SU-DHL-6 (cell line): ENCODE results near the gene LRP11.

ENCODE experiments used
- EZH2phosphoT487 ChIP-seq: fragments of 200-600 bp; sonication (generic), shearing (Covaris generic); conservative IDR thresholded peaks from 2 replicates; pipeline ENCODE4 v1.6.1; 2018; ENCODE audit warnings: mild to moderate bottlenecking, antibody characterized with exemption, low read length, moderate library complexity, mixed read lengths
- TF ChIP-seq, protein P1 (sequence below): fragments of 200-600 bp; sonication (generic); IDR thresholded peaks from one replicate; pipeline ENCODE4 v1.5.1; 2017; ENCODE audit warnings: antibody characterized with exemption, mild to moderate bottlenecking, low read length, moderate library complexity; ENCODE audit not compliant: insufficient read depth, poor library complexity, severe bottlenecking

DNA sequence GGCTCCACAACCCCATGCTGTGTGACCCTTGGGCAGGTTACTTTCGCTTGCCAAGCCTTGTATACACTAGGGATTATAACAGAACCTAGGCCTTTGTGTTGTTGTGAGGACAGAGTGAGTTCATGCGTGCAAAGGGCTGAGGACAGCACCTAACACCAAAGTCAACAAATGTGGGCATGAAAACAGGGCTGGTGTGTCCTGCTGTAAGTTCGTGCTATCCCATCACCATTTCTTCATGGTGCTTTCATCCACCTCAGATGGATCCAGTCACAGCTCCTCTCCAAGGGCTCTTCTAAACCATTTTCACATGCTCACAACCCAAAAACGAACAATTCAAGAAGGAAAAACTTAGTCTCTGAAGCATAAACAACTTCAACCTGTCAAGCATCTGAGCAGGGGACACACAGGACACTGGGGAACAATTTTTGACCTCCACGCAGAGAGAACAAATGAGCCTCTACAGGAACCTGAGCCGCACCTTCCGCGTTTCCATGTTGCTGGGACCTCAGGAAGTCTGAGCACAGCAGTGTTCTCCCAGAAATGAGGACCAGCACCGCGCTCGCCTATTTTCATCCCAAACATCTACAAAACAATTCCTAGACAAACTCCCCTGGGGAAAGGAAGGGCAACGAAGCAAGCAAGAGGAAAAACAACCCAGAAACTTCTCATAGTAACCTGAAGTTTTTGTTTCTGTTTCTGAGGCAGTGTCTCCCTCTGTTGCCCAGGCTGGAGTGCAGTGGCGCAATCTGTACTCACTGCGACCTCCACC is 3.1 kb downstream of the LRP11 start:
- TF ChIP-seq, protein P1, sequence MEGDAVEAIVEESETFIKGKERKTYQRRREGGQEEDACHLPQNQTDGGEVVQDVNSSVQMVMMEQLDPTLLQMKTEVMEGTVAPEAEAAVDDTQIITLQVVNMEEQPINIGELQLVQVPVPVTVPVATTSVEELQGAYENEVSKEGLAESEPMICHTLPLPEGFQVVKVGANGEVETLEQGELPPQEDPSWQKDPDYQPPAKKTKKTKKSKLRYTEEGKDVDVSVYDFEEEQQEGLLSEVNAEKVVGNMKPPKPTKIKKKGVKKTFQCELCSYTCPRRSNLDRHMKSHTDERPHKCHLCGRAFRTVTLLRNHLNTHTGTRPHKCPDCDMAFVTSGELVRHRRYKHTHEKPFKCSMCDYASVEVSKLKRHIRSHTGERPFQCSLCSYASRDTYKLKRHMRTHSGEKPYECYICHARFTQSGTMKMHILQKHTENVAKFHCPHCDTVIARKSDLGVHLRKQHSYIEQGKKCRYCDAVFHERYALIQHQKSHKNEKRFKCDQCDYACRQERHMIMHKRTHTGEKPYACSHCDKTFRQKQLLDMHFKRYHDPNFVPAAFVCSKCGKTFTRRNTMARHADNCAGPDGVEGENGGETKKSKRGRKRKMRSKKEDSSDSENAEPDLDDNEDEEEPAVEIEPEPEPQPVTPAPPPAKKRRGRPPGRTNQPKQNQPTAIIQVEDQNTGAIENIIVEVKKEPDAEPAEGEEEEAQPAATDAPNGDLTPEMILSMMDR: no peak
- no peak for TF ChIP-seq EZH2phosphoT487
